Ureter (tissue), 1 donor: ENCODE measurements around the gene LHX2. TPM values are rescaled to one million over a fixed set of nuclear protein-coding genes. Genes with fewer than 3 reads are reported as not detected.

Experiments used
- DNase-seq: peaks from one replicate; pipeline ENCODE4 v3.0.0-alpha.2; 2020; ENCODE audit warnings: low spot score
- total RNA-seq: library from RNA; stranded (reverse); gene quantifications from one replicate; pipeline ENCODE4 v1.2.4, GENCODE V29; 2023
- donor health status: DM: yes; HTN: yes; CAD: no.

LHX2 gene
- total RNA-seq, 1 donor from 2014 or later, result not detected

DNA sequence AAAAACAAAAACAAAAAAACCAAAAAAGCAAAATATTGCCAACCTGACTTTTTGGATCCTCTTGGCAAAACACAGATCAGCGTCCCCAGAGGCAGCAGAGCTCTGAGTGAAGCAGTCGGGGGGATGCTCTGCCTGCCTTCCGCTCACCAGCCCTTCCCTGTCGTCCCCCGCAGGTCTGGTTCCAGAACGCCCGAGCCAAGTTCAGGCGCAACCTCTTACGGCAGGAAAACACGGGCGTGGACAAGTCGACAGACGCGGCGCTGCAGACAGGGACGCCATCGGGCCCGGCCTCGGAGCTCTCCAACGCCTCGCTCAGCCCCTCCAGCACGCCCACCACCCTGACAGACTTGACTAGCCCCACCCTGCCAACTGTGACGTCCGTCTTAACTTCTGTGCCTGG, 20.7 kb downstream of the LHX2 start:
- no peak for DNase-seq

GRCh38 chr9:124033348-124033747, 21.8 kb downstream of the LHX2 start:
- DNase-seq, result no peak

- DNase-seq, result no peak
Measured at GRCh38 chr9:124033967-124034366, 22.4 kb downstream of the LHX2 start.

GRCh38 chr9:124035001-124035650, 23.6 kb downstream of the LHX2 start:
- DNase-seq, result no peak

DNA sequence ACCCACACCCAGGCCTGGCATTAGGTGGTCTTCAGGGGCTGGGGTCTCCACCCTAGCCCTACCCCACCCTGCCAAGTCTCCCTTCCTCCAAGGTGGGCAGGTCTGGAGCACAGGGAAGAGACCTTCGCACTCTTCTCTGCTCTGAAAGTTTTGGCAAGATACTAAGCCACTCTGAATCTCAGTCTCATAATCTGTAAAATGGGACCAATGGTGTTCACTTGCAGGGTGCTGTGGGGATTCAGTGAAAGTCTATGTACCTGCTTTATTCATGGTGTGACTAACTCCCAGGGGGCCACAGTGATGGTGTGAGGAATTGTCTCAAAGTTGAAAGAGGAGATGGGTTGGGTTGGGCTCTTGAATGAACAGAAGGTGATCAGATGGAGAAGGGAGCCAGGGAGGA, 25.0 kb downstream of the LHX2 start:
- no peak for DNase-seq

DNA sequence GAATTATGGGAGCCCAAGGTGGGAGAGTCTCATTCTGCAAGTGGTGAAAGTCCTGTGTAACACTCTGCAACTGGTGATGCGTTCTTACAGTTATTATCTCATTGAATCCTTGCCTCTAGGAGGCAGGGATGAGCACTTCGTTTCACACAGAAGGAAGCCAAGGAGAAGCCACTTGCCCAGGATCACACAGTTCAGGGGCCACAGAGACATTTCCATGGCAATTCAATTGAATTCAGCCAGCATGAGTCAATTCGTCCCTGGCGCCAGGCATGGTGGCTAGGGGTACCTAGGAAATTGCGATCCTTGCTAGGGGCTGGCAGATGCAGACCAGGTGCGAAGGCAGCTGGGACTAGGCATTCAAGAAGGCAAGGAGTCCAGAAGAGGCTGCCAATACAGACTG, 26.2 kb downstream of the LHX2 start:
- DNase-seq, result no peak

DNA sequence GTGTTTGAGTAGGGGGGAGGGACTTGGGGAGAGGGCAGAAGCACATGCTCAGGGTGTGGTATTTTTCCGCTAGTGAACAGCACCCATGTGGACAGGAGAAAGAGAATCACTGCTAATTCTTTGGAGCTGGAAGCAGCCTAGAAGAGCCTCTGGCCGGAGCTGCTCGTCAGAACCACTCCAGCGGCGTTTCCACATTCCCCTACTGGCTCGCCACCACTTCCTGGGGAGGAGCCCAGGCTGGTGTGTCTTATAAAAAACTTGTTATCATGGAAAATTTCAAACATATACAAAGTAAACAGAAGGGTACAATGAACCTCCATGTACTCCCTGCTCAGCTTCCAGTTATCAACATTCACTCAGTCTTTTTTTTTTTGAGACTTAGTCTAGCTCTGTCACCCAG, 26.7 kb downstream of the LHX2 start:
- DNase-seq, result no peak

DNA sequence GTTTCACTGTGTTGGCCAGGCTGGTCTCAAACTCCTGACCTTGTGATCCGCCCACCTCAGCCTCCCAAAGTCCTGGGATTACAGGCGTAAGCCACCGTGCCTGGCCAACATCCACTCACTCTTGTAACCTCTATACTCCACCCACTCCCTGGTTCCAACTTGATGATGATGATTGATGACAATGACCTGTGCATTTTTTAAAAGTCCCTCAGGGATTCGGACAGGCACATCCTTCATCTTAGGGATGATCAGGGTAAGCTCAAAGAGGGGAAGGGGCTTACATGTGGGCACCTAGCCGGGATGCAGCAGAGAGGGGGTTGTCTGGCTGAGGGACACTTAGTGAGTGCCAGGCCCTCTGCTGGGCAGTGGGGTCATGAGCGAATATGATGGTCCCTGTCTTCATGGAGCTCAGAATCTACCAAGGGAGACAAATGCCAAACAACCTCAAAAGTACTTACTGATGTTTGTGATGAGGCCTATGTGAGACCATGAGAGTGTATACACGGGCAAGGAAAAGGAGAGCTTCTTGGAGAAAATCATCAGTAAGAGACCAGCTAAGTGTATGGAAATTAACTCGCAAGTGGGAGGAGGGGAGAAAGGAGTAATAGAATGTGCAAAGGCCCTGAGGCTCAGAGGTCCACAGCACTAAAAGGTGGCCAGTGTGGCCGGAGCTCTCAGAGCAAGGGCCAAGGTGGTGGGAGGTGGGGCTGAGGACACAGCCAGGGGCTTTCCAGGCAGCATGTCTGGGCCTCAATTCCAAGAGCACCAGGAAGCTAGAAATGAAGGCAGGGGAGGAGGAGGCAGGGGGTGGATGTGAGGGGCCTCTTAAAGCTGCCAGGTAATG, 27.4 kb downstream of the LHX2 start:
- DNase-seq, result no peak

DNA sequence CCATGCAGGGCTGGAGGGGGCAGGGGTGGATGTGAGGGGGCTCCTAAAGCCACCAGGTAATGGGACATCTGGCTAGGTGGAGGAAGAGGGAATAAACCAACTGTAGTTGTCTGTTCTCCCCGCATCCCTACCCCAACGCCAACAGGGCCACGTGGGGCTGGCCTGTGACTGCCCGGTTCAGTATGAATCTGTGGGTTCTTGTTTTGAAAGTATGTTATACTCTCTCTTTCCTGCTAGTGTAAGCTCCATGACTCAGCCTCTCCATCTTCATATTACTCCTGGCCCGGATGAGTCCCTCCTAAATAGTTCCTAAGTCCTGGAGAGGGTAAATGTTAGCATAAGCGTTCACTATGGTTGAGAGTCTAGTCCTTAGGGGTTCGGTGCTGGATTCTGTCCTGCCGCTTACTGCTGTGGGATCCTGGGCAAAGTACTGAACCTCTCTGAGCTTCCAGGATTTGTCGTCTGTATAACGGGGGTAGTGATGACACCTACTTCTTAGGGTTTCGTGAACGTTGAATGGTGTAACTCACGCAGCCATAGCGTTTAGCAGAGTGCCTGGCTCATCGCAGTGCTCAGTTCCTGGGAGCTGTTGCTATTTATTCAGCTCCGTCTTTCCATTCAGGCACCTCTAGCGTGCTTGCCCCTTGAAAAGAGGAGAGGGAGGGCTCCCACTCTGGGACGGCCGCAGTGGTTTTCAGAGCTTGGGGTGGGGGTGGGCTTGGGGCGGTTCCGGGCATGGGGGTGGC, 28.8 kb downstream of the LHX2 start:
- no peak for DNase-seq

DNA sequence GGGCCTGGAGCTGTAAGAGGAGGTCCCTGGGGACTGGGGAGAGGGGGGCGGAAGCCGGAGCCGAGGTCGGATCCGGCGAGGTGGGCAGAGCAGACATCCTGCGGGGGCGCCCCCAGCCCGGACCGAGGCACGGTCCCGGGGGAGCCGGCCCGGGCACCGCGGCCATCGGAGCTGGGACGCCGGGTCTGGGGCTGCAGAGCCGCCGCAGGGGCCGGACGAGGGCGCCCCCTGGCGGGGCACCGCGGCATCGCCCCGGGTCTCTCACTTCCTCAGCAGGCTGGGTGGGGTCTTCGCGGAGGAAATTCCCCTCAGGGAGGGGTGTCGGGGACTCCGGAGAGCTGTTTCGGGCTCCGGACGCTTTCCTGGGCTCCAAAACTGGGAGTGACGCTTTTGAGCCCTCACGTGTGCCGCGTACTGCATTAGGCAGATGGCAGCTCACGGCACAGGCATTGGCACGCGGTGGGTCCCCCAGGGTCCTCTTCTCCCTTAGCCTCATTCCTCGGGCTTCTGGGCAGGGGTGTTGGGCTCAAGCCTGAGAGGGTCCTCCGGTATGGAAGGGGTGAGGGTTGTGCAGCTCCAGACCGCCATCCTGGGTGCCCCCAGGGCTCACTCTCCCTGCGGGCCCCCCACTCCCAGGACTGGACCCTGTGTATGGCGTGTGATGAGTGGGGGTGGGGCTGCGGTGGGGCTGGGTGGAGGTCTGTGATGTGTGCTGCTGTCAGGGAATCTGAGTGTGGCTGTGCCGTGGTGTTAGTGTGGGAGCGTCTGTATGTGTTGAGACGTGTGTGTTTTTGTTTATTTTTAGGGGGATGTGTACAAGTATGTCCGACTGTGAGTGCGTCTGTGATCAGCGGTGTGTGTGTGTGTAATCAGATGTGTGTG, 29.6 kb downstream of the LHX2 start:
- DNase-seq, result no peak

DNA sequence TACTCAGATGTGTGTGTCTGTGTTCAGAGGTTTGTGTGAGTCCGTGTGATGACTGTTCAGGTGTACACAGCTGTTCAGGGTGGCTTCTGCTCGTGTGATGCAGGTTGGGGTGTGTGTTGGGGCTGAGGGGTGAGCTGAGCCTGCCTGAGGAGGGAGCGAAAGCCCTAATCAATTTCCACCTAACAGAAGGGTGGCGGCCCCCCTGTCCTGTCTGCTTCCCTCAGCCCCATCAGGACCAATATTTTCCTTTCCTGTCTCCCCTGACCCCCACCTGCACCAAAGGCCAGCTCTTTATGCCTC, 30.2 kb downstream of the LHX2 start:
- DNase-seq, result no peak

DNA sequence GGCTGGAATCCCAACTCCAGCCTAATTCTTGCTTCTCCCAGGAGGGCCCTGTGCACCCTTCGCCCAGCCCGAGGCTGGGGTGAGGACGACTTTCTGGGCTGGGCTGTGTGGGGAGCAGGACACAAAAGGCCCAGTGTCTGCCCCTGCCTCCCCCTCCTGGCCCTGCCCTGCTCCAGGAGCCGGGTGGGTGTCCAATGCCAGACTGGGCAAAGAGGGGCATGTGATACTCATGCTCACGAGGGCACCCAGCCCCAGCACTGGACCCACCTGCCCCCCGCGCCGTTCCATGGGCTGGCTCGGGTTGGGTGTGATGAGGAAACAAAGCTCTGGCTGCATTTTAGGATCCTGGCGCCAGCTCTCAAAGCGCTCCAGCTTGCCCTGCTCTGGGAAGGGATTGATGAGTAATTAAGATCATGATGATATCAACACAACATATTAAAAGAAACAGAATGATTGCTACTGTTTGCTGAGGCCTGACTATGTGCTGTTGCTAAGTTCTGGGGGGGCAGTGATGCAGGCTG, 30.7 kb downstream of the LHX2 start:
- no peak for DNase-seq

GRCh38 chr9:124044448-124044847, 32.9 kb downstream of the LHX2 start:
- no peak for DNase-seq

- DNase-seq, result no peak
Measured at GRCh38 chr9:124045076-124045829, 33.7 kb downstream of the LHX2 start.

DNA sequence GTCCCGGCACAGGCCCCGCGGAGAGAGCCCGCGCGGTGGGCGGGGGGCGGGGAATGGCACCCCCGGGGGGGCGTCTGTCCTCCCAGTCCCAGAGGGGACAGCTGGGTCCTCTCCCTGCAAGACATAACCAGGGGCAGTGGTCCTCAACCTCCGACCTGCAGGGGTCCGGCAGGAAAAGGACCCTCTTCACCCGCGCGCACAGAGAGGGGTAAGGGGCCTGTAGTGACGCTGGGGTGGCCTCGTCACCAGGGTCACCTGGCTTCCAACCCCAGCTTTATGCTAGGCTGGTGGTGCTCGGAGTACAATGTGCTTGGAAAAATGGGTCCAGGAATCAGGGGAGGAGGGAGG, 34.2 kb downstream of the LHX2 start:
- no peak for DNase-seq

GRCh38 chr9:124046189-124046588, 34.6 kb downstream of the LHX2 start:
- DNase-seq, result no peak

DNA sequence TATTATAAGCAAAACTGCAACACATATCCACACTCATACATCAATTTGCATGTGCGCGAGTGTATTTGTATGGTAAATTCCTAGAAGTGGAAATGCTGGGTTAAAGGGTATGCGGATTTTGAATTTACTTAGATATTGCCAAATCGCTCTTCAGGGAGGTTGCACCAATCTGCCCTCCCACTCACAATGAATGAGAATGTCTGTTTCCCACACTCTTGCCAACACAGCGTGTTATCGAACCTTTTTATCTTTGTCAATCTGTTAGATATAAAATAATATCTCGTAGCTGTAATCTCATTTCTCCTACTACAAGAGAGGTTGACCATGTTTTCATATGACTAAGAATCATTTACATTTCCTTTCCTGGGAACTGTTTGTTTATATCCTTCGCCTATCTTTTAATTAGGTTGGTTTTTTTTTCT, 35.7 kb downstream of the LHX2 start:
- no peak for DNase-seq

DNA sequence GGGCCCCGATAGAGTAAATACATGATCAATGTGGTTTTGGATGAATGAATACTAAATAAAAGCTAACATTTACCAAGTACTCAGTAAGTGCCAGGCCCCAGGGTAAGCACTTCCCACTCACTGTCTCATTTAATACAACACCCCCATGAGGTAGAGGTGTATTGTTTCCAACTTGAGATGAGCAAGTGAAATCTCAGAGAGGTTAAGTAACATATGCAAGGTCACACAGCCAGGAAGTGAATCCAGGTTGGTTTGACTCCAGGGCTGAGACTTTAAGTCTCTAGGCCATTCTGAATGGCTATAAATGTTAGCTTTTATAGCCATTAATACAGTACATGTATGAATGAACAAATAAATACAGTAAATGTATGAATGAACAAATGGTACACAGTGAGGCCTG, 39.4 kb downstream of the LHX2 start:
- DNase-seq, result no peak

GRCh38 chr9:124052401-124052800, 40.8 kb downstream of the LHX2 start:
- no peak for DNase-seq

DNA sequence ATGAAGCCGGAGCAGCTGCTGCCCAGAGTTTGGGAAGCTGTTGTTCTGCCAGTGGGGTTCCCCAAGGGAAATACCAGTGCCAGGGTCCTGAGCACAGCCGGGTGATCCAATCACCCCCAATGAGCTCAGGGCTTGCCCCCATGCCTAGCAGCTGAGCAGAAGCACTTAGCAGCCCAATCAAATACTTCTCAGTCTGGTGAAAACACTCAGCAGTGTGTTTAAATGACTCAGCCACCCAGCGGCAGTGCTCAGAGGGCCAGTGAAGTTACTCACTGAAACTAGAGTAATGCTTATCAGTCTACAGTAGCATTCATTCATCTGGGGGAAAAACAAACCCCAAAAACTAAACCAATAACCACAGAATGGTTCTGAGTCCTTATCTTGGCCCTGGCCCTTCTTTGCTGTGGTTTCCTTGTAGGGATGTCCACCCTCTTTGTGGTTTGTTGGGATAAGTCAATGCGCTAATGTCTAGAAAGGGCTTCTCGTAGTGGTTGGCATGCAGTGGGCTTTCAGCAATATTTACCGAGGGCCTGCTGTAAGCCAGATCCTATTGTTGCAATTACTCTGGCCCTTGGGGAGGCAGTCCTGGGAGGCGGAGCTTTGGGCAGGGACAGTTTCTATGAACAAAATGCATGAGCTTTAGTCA, 43.1 kb downstream of the LHX2 start:
- DNase-seq, result no peak
